ENCODE results near the gene AGO1. TPM values are rescaled to one million over a fixed set of nuclear protein-coding genes. Genes with fewer than 3 reads are reported as not detected.

Gene AGO1
- polyA plus RNA-seq, 1 donor from 2014 or later, result 13.0 TPM

- Histone ChIP-seq H3K4me2 (ENCODE audit: low read length) (no peak overlapping the region), H3K9me2 (ENCODE audit: insufficient read depth, low read length) (no peaks in the 10 kb centered on the region), H3K27me3 (ENCODE audit: insufficient read depth, low read depth, low read length) (no peaks in the 10 kb centered on the region), H4K20me1 (ENCODE audit: insufficient read depth) (no peaks in the 10 kb centered on the region), H3K9me3 (ENCODE audit: low read length) (no peaks in the 10 kb centered on the region), H3F3A (ENCODE audit: insufficient read depth, low read length, poor library complexity, severe bottlenecking) (no peaks in the 10 kb centered on the region), H3K9ac (ENCODE audit: low read length) (no peak overlapping the region), H3K79me2 (replicated peaks; ENCODE audit: insufficient read depth, low read length) (no peaks in the 10 kb centered on the region), H3K36me3 (ENCODE audit: insufficient read depth, low read length) (peaks cover 8% of the 10 kb centered on the region), H3K4me3 (ENCODE audit: low read length) (no peak overlapping the region), H2AFZ (ENCODE audit: low read depth, low read length) (no peak overlapping the region), H3K27ac (ENCODE audit: low read length) (no peak overlapping the region)
- TF ChIP-seq REST (IDR thresholded peaks at IDR 0.05; ENCODE audit: borderline replicate concordance), result no peak
- no peak for TF ChIP-seq RAD21 (conservative IDR thresholded peaks at IDR 0.05)
- no peak for TF ChIP-seq MXI1 (conservative IDR thresholded peaks at IDR 0.05; ENCODE audit: poor library complexity, severe bottlenecking)
- no peak for TF ChIP-seq TAF1 (IDR thresholded peaks at IDR 0.05; ENCODE audit: low read depth)
- TF ChIP-seq EZH2 (IDR thresholded peaks at IDR 0.05; ENCODE audit: borderline replicate concordance, insufficient read depth, low read length, poor library complexity, severe bottlenecking), result no peak
- no peak for TF ChIP-seq EP300 (conservative IDR thresholded peaks at IDR 0.05; ENCODE audit: poor library complexity, severe bottlenecking)
- no peak for TF ChIP-seq POLR2AphosphoS5 (IDR thresholded peaks at IDR 0.05)
These were observed 31.7 kb downstream of the AGO1 start for GRCh38 chr1:35914717-35915116.

- Histone ChIP-seq H3K4me3 (ENCODE audit: low read length) (no peak overlapping the region), H3K9me3 (ENCODE audit: low read length) (no peaks in the 10 kb centered on the region), H3K9ac (ENCODE audit: low read length) (no peak overlapping the region), H3K27me3 (ENCODE audit: insufficient read depth, low read depth, low read length) (no peaks in the 10 kb centered on the region), H3K36me3 (ENCODE audit: insufficient read depth, low read length) (peaks cover 8% of the 10 kb centered on the region), H2AFZ (ENCODE audit: low read depth, low read length) (no peak overlapping the region), H3K79me2 (replicated peaks; ENCODE audit: insufficient read depth, low read length) (no peaks in the 10 kb centered on the region), H4K20me1 (ENCODE audit: insufficient read depth) (no peaks in the 10 kb centered on the region), H3K9me2 (ENCODE audit: insufficient read depth, low read length) (no peaks in the 10 kb centered on the region), H3K4me2 (ENCODE audit: low read length) (no peak overlapping the region), H3K27ac (ENCODE audit: low read length) (no peak overlapping the region), H3F3A (ENCODE audit: insufficient read depth, low read length, poor library complexity, severe bottlenecking) (no peaks in the 10 kb centered on the region)
- no peak for TF ChIP-seq SMC3 (conservative IDR thresholded peaks at IDR 0.05; ENCODE audit: poor library complexity)
- no peak for TF ChIP-seq EP300 (conservative IDR thresholded peaks at IDR 0.05; ENCODE audit: poor library complexity, severe bottlenecking)
- no peak for TF ChIP-seq REST (IDR thresholded peaks at IDR 0.05; ENCODE audit: borderline replicate concordance)
- no peak for TF ChIP-seq MXI1 (conservative IDR thresholded peaks at IDR 0.05; ENCODE audit: poor library complexity, severe bottlenecking)
These were observed 32.7 kb downstream of the AGO1 start for GRCh38 chr1:35915693-35916092.

All from neural cell (in vitro differentiated cells).